Keratinocyte (primary cell): ENCODE data around the gene MORN2. TPM values are rescaled to one million over a fixed set of nuclear protein-coding genes. Genes with fewer than 3 reads are reported as not detected.

Experiments used
- DNase-seq: peaks from one replicate; pipeline ENCODE4 v3.0.0-alpha.2; 2011; ENCODE audit warnings: low read depth, missing footprints, low spot score
- FAIRE-seq: peaks from 2 replicates; lab custom pipeline; 2011; peaks lifted over from hg19 to GRCh38; lab: Jason Lieb, UNC
- H2AFZ ChIP-seq: 2 replicates; pipeline ENCODE4 v1.6.0; 2012; ENCODE audit warnings: low read length, control low read depth, inconsistent platforms; ENCODE audit not compliant: control insufficient read depth
- H3K27ac ChIP-seq: 2 replicates; pipeline ENCODE4 v1.5.1; 2011; ENCODE audit warnings: low read length; ENCODE audit not compliant: control insufficient read depth, insufficient read depth
- H3K27me3 ChIP-seq: 3 replicates; pipeline ENCODE4 v1.6.0; 2011; ENCODE audit warnings: low read length; ENCODE audit not compliant: control insufficient read depth, insufficient read depth; ENCODE audit errors: extremely low read depth
- H3K36me3 ChIP-seq, 2 experiments: 2 replicates in 1 of 2; 3 replicates in 1 of 2; pipeline ENCODE4 v1.5.1; 2011; ENCODE audit warnings: low read length in 2 of 2, mild to moderate bottlenecking in 1 of 2; ENCODE audit not compliant: control insufficient read depth in 2 of 2, insufficient read depth in 2 of 2; ENCODE audit errors: extremely low read depth in 1 of 2
- H3K4me1 ChIP-seq: 3 replicates; pipeline ENCODE4 v1.5.1; 2011; ENCODE audit warnings: low read length; ENCODE audit not compliant: control insufficient read depth, insufficient read depth; ENCODE audit errors: extremely low read depth
- H3K4me2 ChIP-seq: 3 replicates; pipeline ENCODE4 v1.6.0; 2011; ENCODE audit warnings: low read depth, low read length; ENCODE audit not compliant: control insufficient read depth, insufficient read depth; ENCODE audit errors: extremely low read depth
- H3K4me3 ChIP-seq, 3 experiments: fragments of 200-600 bp in 1 of 3; sonication (generic) in 1 of 3; 2 replicates in 2 of 3; 3 replicates in 1 of 3; pipeline ENCODE4 v1.5.1; 2011 to 2016; ENCODE audit warnings: low read length in 3 of 3, mild to moderate bottlenecking in 3 of 3, control low read depth in 2 of 3, inconsistent platforms in 1 of 3, low read depth in 1 of 3, mixed read lengths in 1 of 3, mixed run types in 1 of 3, moderate library complexity in 1 of 3; ENCODE audit not compliant: control insufficient read depth in 2 of 3, insufficient read depth in 2 of 3; ENCODE audit errors: extremely low read depth in 1 of 3
- H3K79me2 ChIP-seq: 2 replicates; pipeline ENCODE4 v1.6.0; 2012; ENCODE audit warnings: low read length; ENCODE audit not compliant: control insufficient read depth, insufficient read depth
- H3K9ac ChIP-seq: 3 replicates; pipeline ENCODE4 v1.6.0; 2011; ENCODE audit warnings: low read length; ENCODE audit not compliant: control insufficient read depth, insufficient read depth; ENCODE audit errors: extremely low read depth
- H3K9me1 ChIP-seq: 3 replicates; pipeline ENCODE4 v1.6.0; 2011; ENCODE audit warnings: low read length; ENCODE audit not compliant: control insufficient read depth, insufficient read depth; ENCODE audit errors: extremely low read depth
- H3K9me3 ChIP-seq: 2 replicates; pipeline ENCODE4 v1.5.1; 2012; ENCODE audit warnings: low read depth, low read length; ENCODE audit not compliant: control insufficient read depth
- H4K20me1 ChIP-seq: 3 replicates; pipeline ENCODE4 v1.6.0; 2011; ENCODE audit warnings: low read length; ENCODE audit not compliant: control insufficient read depth, insufficient read depth; ENCODE audit errors: extremely low read depth
- CTCF ChIP-seq, 3 experiments: IDR thresholded peaks in 1 of 3; conservative IDR thresholded peaks in 1 of 3; optimal IDR thresholded peaks in 1 of 3; 2 replicates in 2 of 3; 3 replicates in 1 of 3; pipeline versions ENCODE3 to v1.5.1; 2011; ENCODE audit warnings: low read length in 3 of 3, mild to moderate bottlenecking in 3 of 3, moderate library complexity in 2 of 3, control low read depth in 1 of 3, inconsistent platforms in 1 of 3; ENCODE audit not compliant: insufficient read depth in 2 of 3; ENCODE audit errors: extremely low read depth in 1 of 3
- EZH2 ChIP-seq: IDR thresholded peaks from one replicate; pipeline ENCODE4 v1.6.1; 2012; ENCODE audit warnings: inconsistent platforms, mild to moderate bottlenecking, low read length, moderate library complexity
- dilution Hi-C: fragments of 300-500 bp; cut with MboI; formaldehyde crosslinking; loops from one replicate; pipeline ENCODE4 v1.7.0; 2020; ENCODE audit warnings: low sequenced_read_pairs; ENCODE audit not compliant: extremely low pct_ligation_motif_present
- polyA plus RNA-seq, 5 experiments: library from polyadenylated mRNA; depleted of rRNA in 3 of 5; stranded (reverse) in 3 of 5; stranded (forward) in 1 of 5; unstranded in 1 of 5; fragments of >200 nt; gene quantifications; 1 replicate in 1 of 5; 2 replicates in 3 of 5; 3 replicates in 1 of 5; pipeline versions ENCODE4 v1.2.1 to v1.2.3, GENCODE V29; 2011 to 2012; ENCODE audit warnings: missing spikeins in 2 of 5, low read depth in 1 of 5, low replicate concordance in 1 of 5

The MORN2 gene
- polyA plus RNA-seq, 1 donor (not counting 4 experiments of a cell fraction or from before 2014, with no cell fraction given) = 22.5 TPM

GRCh38 chr2:38886063-38886462, 10.3 kb downstream of the MORN2 start:
- TF ChIP-seq CTCF (optimal IDR thresholded peaks at IDR 0.05 in 1 of 3, IDR thresholded peaks at IDR 0.05 in 1 of 3, conservative IDR thresholded peaks at IDR 0.05 in 1 of 3; ENCODE audit: extremely low read depth in 1 of 3, insufficient read depth in 2 of 3, low read length in 3 of 3) (no peak), EZH2 (no peak)
- no peaks in the 10 kb centered on the region for H4K20me1 ChIP-seq
- no peak overlapping the region for H3K27ac ChIP-seq
- H3K36me3 ChIP-seq = no peaks in the 10 kb centered on the region
- H3K9me3 ChIP-seq = no peaks in the 10 kb centered on the region
- H3K4me2 ChIP-seq = no peak overlapping the region
- no peaks in the 10 kb centered on the region for H3K27me3 ChIP-seq
- H3K4me3 ChIP-seq = no peak overlapping the region
- DNase-seq (no peak), FAIRE-seq (no peak)
- no peaks in the 10 kb centered on the region for H3K9me1 ChIP-seq
- no peak overlapping the region for H3K9ac ChIP-seq
- H3K79me2 ChIP-seq = no peaks in the 10 kb centered on the region
- dilution Hi-C loops = no loop called here
- no peak overlapping the region for H2AFZ ChIP-seq
- H3K4me1 ChIP-seq = no peaks in the 10 kb centered on the region

- Histone ChIP-seq H3K9ac (no peak overlapping the region), H3K9me1 (no peaks in the 10 kb centered on the region), H3K9me3 (no peaks in the 10 kb centered on the region), H3K36me3 (no peaks in the 10 kb centered on the region), H3K27me3 (no peaks in the 10 kb centered on the region), H3K79me2 (no peaks in the 10 kb centered on the region), H2AFZ (no peak overlapping the region), H3K4me2 (no peak overlapping the region), H3K4me1 (no peaks in the 10 kb centered on the region), H3K27ac (no peak overlapping the region), H4K20me1 (no peaks in the 10 kb centered on the region), H3K4me3 (no peak overlapping the region)
- FAIRE-seq = no peak
- DNase-seq = no peak
- dilution Hi-C loops = no loop called here
- TF ChIP-seq EZH2 (no peak), CTCF (optimal IDR thresholded peaks at IDR 0.05 in 1 of 3, IDR thresholded peaks at IDR 0.05 in 1 of 3, conservative IDR thresholded peaks at IDR 0.05 in 1 of 3; ENCODE audit: extremely low read depth in 1 of 3, insufficient read depth in 2 of 3, low read length in 3 of 3) (no peak)
These were observed 11.6 kb downstream of the MORN2 start for GRCh38 chr2:38887347-38887746.
